Measurements from ENCODE around the gene FAM221B. TPM values are rescaled to one million over a fixed set of nuclear protein-coding genes. Genes with fewer than 3 reads are reported as not detected.

The FAM221B gene
- polyA plus RNA-seq, 2 donors = not detected

GRCh38 chr9:35793461-35793860 is 35.1 kb downstream of the FAM221B start:
- no peak overlapping the region for H3K4me3 ChIP-seq (ENCODE audit: low read depth in 1 of 2, low read length in 2 of 2)
- H3K4me1 ChIP-seq (ENCODE audit: control insufficient read depth in 2 of 2, insufficient read depth in 2 of 2, low read length in 1 of 2) = no peaks in the 10 kb centered on the region

GRCh38 chr9:35792826-35793225 is 35.7 kb downstream of the FAM221B start:
- 91 to 95% methylated on average over 14 of the region's 14 CpGs for WGBS, 2 donors
- Histone ChIP-seq H3K9me3 (ENCODE audit: control insufficient read depth in 2 of 2, insufficient read depth in 1 of 2, low read depth in 1 of 2, low read length in 1 of 2) (no peaks in the 10 kb centered on the region), H3K36me3 (ENCODE audit: control insufficient read depth in 2 of 2, insufficient read depth in 2 of 2, low read length in 1 of 2) (no peaks in the 10 kb centered on the region), H3K4me3 (ENCODE audit: low read depth in 1 of 2, low read length in 2 of 2) (no peak overlapping the region), H3K27ac (ENCODE audit: low read depth in 2 of 2, low read length in 1 of 2) (no peak overlapping the region), H3K4me1 (ENCODE audit: control insufficient read depth in 2 of 2, insufficient read depth in 2 of 2, low read length in 1 of 2) (no peaks in the 10 kb centered on the region), H3K27me3 (ENCODE audit: control insufficient read depth in 1 of 2, insufficient read depth in 2 of 2, low read length in 2 of 2) (no peaks in the 10 kb centered on the region)

More at GRCh38 chr9:35793461-35793860, 35.1 kb downstream of the FAM221B start:
- 65 to 82% methylated on average over 2 of the region's 2 CpGs for WGBS, 2 donors
- no peaks in the 10 kb centered on the region for H3K27me3 ChIP-seq (ENCODE audit: control insufficient read depth in 1 of 2, insufficient read depth in 2 of 2, low read length in 2 of 2)
- H3K27ac ChIP-seq (ENCODE audit: low read depth in 2 of 2, low read length in 1 of 2) = no peak overlapping the region
- H3K9me3 ChIP-seq (ENCODE audit: control insufficient read depth in 2 of 2, insufficient read depth in 1 of 2, low read depth in 1 of 2, low read length in 1 of 2) = no peaks in the 10 kb centered on the region
- H3K36me3 ChIP-seq (ENCODE audit: control insufficient read depth in 2 of 2, insufficient read depth in 2 of 2, low read length in 1 of 2) = no peaks in the 10 kb centered on the region

- H3K27me3 ChIP-seq (ENCODE audit: control insufficient read depth in 1 of 2, insufficient read depth in 2 of 2, low read length in 2 of 2) = no peaks in the 10 kb centered on the region
- H3K36me3 ChIP-seq (ENCODE audit: control insufficient read depth in 2 of 2, insufficient read depth in 2 of 2, low read length in 1 of 2) = no peaks in the 10 kb centered on the region
- no peaks in the 10 kb centered on the region for H3K9me3 ChIP-seq (ENCODE audit: control insufficient read depth in 2 of 2, insufficient read depth in 1 of 2, low read depth in 1 of 2, low read length in 1 of 2)
- WGBS, 2 donors = 83 to 86% methylated on average over 32 to 34 of the region's 34 CpGs
- no peak overlapping the region for H3K27ac ChIP-seq (ENCODE audit: low read depth in 2 of 2, low read length in 1 of 2)
- H3K4me3 ChIP-seq (ENCODE audit: low read depth in 1 of 2, low read length in 2 of 2) = no peak overlapping the region
- H3K4me1 ChIP-seq (ENCODE audit: control insufficient read depth in 2 of 2, insufficient read depth in 2 of 2, low read length in 1 of 2) = no peaks in the 10 kb centered on the region
These were observed 36.3 kb downstream of the FAM221B start for GRCh38 chr9:35792024-35792813.

GRCh38 chr9:35791297-35791921 is 37.1 kb downstream of the FAM221B start, which contains the start of gene NPR2:
TSS of gene NPR2 (plus strand) at chr9:35791591. CDS start at chr9:35792409, 818 bp downstream.
- WGBS, 2 donors = 16 to 22% methylated on average over 20 to 64 of the region's 64 CpGs
- peak within 1 kb of the TSS; percentile 73 to 76 for H3K27ac ChIP-seq (ENCODE audit: low read depth in 2 of 2, low read length in 1 of 2)
- no peaks in the 10 kb centered on the region for H3K4me1 ChIP-seq (ENCODE audit: control insufficient read depth in 2 of 2, insufficient read depth in 2 of 2, low read length in 1 of 2)
- H3K36me3 ChIP-seq (ENCODE audit: control insufficient read depth in 2 of 2, insufficient read depth in 2 of 2, low read length in 1 of 2) = no peaks in the 10 kb centered on the region
- H3K4me3 ChIP-seq (ENCODE audit: low read depth in 1 of 2, low read length in 2 of 2) = peak within 1 kb of the TSS; percentile 14 to 47
- H3K9me3 ChIP-seq (ENCODE audit: control insufficient read depth in 2 of 2, insufficient read depth in 1 of 2, low read depth in 1 of 2, low read length in 1 of 2) = no peaks in the 10 kb centered on the region
- H3K27me3 ChIP-seq (ENCODE audit: control insufficient read depth in 1 of 2, insufficient read depth in 2 of 2, low read length in 2 of 2) = no peaks in the 10 kb centered on the region

- Histone ChIP-seq H3K27me3 (ENCODE audit: control insufficient read depth in 1 of 2, insufficient read depth in 2 of 2, low read length in 2 of 2) (no peaks in the 10 kb centered on the region), H3K4me1 (ENCODE audit: control insufficient read depth in 2 of 2, insufficient read depth in 2 of 2, low read length in 1 of 2) (no peaks in the 10 kb centered on the region), H3K36me3 (ENCODE audit: control insufficient read depth in 2 of 2, insufficient read depth in 2 of 2, low read length in 1 of 2) (no peaks in the 10 kb centered on the region), H3K4me3 (ENCODE audit: low read depth in 1 of 2, low read length in 2 of 2) (no peak overlapping the region), H3K9me3 (ENCODE audit: control insufficient read depth in 2 of 2, insufficient read depth in 1 of 2, low read depth in 1 of 2, low read length in 1 of 2) (no peaks in the 10 kb centered on the region), H3K27ac (ENCODE audit: low read depth in 2 of 2, low read length in 1 of 2) (peak overlapping the region; percentile 73 to 76)
- 39 to 41% methylated on average over 37 of the region's 37 CpGs for WGBS, 2 donors
These were observed 37.9 kb downstream of the FAM221B start for GRCh38 chr9:35790385-35791296.

GRCh38 chr9:35790025-35790384 is 38.5 kb downstream of the FAM221B start:
- Histone ChIP-seq H3K27me3 (ENCODE audit: control insufficient read depth in 1 of 2, insufficient read depth in 2 of 2, low read length in 2 of 2) (no peaks in the 10 kb centered on the region), H3K4me1 (ENCODE audit: control insufficient read depth in 2 of 2, insufficient read depth in 2 of 2, low read length in 1 of 2) (no peaks in the 10 kb centered on the region), H3K4me3 (ENCODE audit: low read depth in 1 of 2, low read length in 2 of 2) (no peak overlapping the region), H3K27ac (ENCODE audit: low read depth in 2 of 2, low read length in 1 of 2) (no peak overlapping the region), H3K9me3 (ENCODE audit: control insufficient read depth in 2 of 2, insufficient read depth in 1 of 2, low read depth in 1 of 2, low read length in 1 of 2) (no peaks in the 10 kb centered on the region), H3K36me3 (ENCODE audit: control insufficient read depth in 2 of 2, insufficient read depth in 2 of 2, low read length in 1 of 2) (no peaks in the 10 kb centered on the region)
- 33 to 35% methylated on average over 4 of the region's 4 CpGs for WGBS, 2 donors

- Histone ChIP-seq H3K9me3 (ENCODE audit: control insufficient read depth in 2 of 2, insufficient read depth in 1 of 2, low read depth in 1 of 2, low read length in 1 of 2) (no peaks in the 10 kb centered on the region), H3K27ac (ENCODE audit: low read depth in 2 of 2, low read length in 1 of 2) (no peak overlapping the region), H3K27me3 (ENCODE audit: control insufficient read depth in 1 of 2, insufficient read depth in 2 of 2, low read length in 2 of 2) (no peaks in the 10 kb centered on the region), H3K4me1 (ENCODE audit: control insufficient read depth in 2 of 2, insufficient read depth in 2 of 2, low read length in 1 of 2) (no peaks in the 10 kb centered on the region), H3K4me3 (ENCODE audit: low read depth in 1 of 2, low read length in 2 of 2) (no peak overlapping the region), H3K36me3 (ENCODE audit: control insufficient read depth in 2 of 2, insufficient read depth in 2 of 2, low read length in 1 of 2) (no peaks in the 10 kb centered on the region)
- WGBS, 2 donors = 90 to 93% methylated on average over 2 of the region's 2 CpGs
These were observed 39.0 kb downstream of the FAM221B start for GRCh38 chr9:35789541-35789940.

GRCh38 chr9:35783418-35783817 is 45.1 kb downstream of the FAM221B start:
- Histone ChIP-seq H3K4me1 (ENCODE audit: control insufficient read depth in 2 of 2, insufficient read depth in 2 of 2, low read length in 1 of 2) (no peaks in the 10 kb centered on the region), H3K9me3 (ENCODE audit: control insufficient read depth in 2 of 2, insufficient read depth in 1 of 2, low read depth in 1 of 2, low read length in 1 of 2) (no peaks in the 10 kb centered on the region), H3K27me3 (ENCODE audit: control insufficient read depth in 1 of 2, insufficient read depth in 2 of 2, low read length in 2 of 2) (no peaks in the 10 kb centered on the region), H3K4me3 (ENCODE audit: low read depth in 1 of 2, low read length in 2 of 2) (no peak overlapping the region), H3K27ac (ENCODE audit: low read depth in 2 of 2, low read length in 1 of 2) (no peak overlapping the region), H3K36me3 (ENCODE audit: control insufficient read depth in 2 of 2, insufficient read depth in 2 of 2, low read length in 1 of 2) (no peaks in the 10 kb centered on the region)

GRCh38 chr9:35781066-35781465 is 47.5 kb downstream of the FAM221B start:
- 82 to 89% methylated on average over 2 of the region's 2 CpGs for WGBS, 2 donors
- H3K36me3 ChIP-seq (ENCODE audit: control insufficient read depth in 2 of 2, insufficient read depth in 2 of 2, low read length in 1 of 2) = no peaks in the 10 kb centered on the region

More at GRCh38 chr9:35781066-35781465, 47.5 kb downstream of the FAM221B start:
- Histone ChIP-seq H3K4me1 (ENCODE audit: control insufficient read depth in 2 of 2, insufficient read depth in 2 of 2, low read length in 1 of 2) (no peaks in the 10 kb centered on the region), H3K27me3 (ENCODE audit: control insufficient read depth in 1 of 2, insufficient read depth in 2 of 2, low read length in 2 of 2) (no peaks in the 10 kb centered on the region), H3K9me3 (ENCODE audit: control insufficient read depth in 2 of 2, insufficient read depth in 1 of 2, low read depth in 1 of 2, low read length in 1 of 2) (no peaks in the 10 kb centered on the region), H3K27ac (ENCODE audit: low read depth in 2 of 2, low read length in 1 of 2) (no peak overlapping the region), H3K4me3 (ENCODE audit: low read depth in 1 of 2, low read length in 2 of 2) (no peak overlapping the region)
